GM21526 (cell line): ENCODE data around the gene LRP1B.
"Not testable (repeated sequence)": the region's sequence is repeated elsewhere in the genome, so short reads cannot be mapped to it uniquely, and the experiment has no call there.

ENCODE experiments used
- ATAC-seq: cut with Tn5 transposase; IDR thresholded peaks from one replicate; pipeline ENCODE4 v1.9.1; 2021; ENCODE audit warnings: moderate library complexity; ENCODE audit not compliant: unreplicated experiment, low FRiP score

The LRP1B gene

GRCh38 chr2:140451324-140451723 is 1679.5 kb downstream of the LRP1B start:
- no peak for ATAC-seq

DNA sequence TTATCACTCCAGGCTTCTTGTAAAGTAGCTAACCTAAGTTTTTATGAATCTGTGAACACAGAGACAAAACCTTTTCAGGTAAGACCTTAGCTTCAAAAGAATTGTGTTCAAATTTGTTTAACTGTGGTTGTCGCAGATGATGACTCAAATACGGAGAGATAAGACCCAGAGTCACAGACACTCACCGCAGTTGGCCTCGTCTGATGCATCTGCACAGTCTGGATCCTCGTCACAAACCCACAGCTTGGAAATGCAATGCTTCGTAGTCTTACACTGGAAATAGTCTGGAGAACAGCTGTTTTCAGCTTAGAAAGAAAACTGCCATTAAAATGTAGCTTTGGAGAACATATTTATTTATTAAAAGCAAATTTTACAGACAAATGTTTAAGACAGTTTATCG is 1688.5 kb downstream of the LRP1B start:
- ATAC-seq, result no peak

DNA sequence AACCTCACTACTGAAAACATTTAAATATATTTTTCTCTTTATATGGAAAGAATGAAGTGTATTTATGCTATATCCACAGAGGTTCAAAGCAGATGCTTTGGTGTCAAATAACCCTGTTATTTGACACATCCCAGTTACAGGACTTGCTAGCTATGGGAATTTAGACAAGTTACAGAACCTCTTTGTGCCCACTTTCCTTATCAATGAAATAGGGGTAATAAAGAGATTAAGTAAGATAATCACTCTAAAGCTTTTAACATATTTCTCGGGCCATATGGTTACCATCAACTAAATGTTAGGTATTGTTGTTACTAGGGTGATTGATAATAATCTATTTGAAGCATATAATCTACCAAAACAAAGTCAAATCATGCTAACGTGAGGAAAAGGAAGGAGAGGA is 1690.0 kb downstream of the LRP1B start:
- ATAC-seq, result no peak

DNA sequence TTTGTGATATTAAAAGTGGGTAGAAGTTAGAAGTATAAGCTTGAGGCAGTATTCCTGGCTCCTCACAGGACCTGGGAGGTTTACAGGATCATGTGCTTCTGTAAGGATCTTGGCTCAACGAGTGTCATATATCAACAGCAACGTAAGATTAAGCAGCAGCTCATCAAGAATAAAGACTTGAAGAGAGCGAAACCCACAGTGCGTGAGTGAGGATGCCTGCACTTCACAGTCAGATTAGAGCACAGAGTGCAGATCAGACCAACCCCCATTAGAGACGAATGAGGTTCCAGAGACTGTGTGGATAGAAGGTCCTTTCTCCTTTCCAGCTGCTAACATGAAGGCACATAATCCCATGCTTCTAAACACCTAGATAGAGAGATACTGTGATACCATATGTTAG is 1693.9 kb downstream of the LRP1B start:
- no peak for ATAC-seq

DNA sequence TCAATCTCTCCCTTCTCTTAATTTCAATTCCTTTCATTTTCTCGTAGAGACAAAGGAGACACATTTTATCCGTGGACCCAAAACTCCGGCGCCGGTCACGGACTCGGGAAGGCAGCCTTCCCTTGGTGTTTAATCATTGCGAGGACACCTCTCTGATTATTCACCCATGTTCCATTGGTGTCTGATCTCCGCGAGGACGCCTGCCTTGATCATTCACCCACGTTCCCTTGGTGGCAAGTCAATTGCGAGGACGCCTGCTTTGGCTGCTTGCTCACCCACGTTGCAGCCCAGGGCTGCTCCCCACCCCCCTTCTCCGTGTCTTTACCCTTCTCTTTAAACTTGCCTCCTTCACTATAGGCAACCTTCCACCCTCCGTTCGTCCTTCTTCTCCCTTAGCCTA is 1703.8 kb downstream of the LRP1B start:
- ATAC-seq, result not testable (repeated sequence)

GRCh38 chr2:140424471-140424870 is 1706.3 kb downstream of the LRP1B start:
- no peak for ATAC-seq

- ATAC-seq, result no peak
Observed at GRCh38 chr2:140422759-140423158, 1708.1 kb downstream of the LRP1B start.

- ATAC-seq, result no peak
Observed at GRCh38 chr2:140417504-140417903, 1713.3 kb downstream of the LRP1B start.

GRCh38 chr2:140416577-140416976 is 1714.2 kb downstream of the LRP1B start:
- no peak for ATAC-seq

DNA sequence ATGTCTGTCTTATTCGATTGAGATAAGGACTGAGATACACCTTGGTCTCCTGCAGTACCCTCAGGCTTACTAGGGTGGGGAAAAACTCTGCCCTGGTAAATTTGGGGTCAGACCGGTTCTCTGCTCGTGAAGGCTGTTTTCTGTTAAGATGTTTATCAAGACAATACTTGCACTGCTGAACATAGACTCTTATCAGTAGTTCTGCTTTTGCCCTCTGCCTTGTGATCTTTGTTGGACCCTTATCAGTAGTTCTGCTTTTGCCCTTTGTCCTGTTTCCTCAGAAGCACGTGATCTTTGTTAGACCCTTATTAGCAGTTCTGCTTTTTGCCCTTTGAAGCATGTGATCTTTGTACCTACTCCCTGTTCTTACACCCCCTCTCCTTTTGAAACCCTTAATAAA is 1715.8 kb downstream of the LRP1B start:
- not testable (repeated sequence) for ATAC-seq

GRCh38 chr2:140410695-140411094 is 1720.1 kb downstream of the LRP1B start:
- ATAC-seq, result no peak

GRCh38 chr2:140401056-140401455 is 1729.8 kb downstream of the LRP1B start:
- ATAC-seq, result no peak

DNA sequence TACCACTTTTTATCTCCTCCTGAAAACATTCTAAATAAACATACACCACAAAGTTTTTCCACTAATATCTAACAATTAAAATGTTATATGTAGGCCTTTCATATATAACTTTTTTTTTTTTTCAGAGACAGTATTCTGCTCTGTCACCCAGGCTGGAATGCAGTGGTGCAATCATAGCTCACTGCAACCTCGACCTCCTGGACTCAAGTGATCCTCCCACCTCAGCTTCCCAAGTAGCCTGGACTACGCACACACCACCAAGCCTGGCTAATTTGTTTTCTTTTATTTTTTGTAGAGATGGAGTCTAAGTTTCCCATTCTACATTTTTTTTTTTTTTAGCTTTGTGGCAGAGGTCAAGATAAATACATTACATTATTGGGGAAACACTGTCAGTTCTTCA is 1738.0 kb downstream of the LRP1B start:
- no peak for ATAC-seq

- ATAC-seq, result no peak
Observed at GRCh38 chr2:140384946-140385345, 1745.9 kb downstream of the LRP1B start.

DNA sequence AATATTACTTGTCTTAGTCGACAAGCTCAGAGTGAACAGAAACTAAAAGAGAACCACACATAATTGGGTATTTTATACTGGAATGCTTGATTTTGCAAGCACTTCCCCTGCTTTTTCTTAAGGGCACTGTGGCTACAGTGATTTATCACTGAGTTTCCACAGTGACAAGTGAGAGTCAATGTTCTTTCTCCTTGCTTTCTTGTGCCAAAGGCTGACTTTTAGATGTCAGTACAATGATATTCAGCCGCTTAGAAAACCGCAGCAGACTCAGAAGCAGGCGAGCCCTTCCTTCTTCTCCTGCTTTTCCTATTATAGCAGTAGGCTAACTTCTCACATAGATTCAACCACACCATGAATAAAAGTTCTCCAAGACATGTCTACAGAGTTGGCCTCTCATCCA is 1747.0 kb downstream of the LRP1B start:
- ATAC-seq, result no peak

DNA sequence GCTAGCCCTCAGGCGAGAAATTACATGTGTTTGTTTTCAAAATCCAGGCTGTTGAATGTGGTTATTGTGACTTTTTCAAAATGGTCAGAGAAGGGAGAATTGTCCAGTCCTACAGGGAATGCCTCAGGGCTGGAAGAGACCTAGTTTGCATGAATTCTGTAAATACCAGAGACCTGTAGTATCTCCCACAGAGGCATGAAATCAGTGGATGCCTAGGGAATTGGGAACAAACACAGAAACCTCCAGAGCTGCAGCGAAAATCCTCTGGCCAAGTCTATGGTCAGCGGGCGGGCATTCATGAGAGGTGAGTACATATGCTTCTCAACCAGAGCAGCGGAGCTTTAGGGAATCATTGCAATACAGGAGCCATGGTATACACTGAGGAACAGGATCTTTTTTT is 1754.1 kb downstream of the LRP1B start:
- no peak for ATAC-seq

- no peak for ATAC-seq
Observed at GRCh38 chr2:140363131-140363530, 1767.7 kb downstream of the LRP1B start.

- ATAC-seq, result no peak
Observed at GRCh38 chr2:140362361-140362760, 1768.5 kb downstream of the LRP1B start.

GRCh38 chr2:140359056-140359771 is 1771.6 kb downstream of the LRP1B start:
- no peak for ATAC-seq

DNA sequence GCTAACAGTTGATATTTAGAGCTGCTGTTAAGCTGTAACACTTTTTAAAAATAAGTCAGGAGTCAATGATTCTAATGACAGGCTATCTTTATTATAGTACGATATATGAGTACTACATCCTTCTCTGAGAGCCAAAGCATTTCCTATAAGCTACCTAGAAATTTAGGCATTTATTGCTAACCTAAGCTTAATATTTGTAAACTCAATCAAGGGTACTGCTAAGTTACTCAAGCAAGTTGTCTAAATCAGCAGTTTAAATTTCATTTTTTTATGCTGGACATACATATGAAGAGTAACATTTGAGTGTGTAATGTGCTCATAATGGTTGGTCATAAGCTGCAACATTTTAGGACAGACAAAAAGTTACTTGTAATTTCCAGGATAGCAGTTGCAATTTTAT is 1774.1 kb downstream of the LRP1B start:
- ATAC-seq, result no peak

DNA sequence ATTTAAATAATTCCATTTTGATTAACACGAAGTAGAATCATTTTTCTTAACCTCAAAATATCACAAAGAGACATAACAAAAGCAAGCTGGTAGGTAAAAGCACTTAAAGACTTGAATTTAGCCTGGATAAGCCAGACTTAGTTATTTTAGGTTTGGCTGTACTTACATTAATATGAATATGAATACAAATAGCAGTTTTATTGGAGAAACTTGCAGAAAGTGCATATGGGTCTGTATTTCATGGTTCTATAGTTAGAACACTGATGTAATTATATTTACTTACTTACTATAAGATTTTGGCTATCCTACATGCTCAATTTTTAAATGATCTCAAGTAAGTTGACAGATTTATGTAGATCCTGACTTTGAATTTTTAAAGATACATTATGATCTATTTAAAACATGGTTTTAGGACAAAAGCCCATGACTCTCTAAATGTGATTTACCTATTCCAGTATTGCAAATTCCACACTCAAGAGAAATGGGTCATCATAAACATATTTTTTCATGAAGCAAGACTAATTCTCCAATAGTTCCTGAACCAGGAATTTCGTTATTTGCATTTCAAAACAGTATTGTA is 1775.2 kb downstream of the LRP1B start:
- no peak for ATAC-seq

DNA sequence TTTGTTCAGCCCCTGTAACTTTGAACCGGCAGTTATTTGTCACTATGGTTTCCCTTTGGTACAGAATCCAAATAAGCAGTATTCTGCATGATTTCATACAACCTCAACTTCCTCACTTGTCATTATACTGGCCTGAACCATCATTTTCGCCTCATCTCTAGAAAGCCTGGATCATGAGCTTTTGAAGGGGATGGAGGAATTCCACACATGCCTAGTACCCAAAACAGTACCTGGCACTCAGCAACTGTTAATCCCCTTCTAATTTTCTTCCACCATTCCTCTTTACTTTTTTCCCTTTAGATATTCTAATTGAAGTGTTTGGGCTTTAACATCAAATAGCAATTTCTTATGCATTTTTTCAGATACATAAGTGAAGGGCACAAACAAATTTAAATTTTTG is 1776.3 kb downstream of the LRP1B start:
- ATAC-seq, result no peak
